Right lobe of liver (tissue), 4 donors: Measurements from ENCODE around the gene BOC.

Experiments
- POLR2A ChIP-seq: fragments of 450-650 bp; IDR thresholded peaks from one replicate; pipeline ENCODE4 v1.6.1; 2017; ENCODE audit warnings: antibody characterized with exemption, mild to moderate bottlenecking
- TF ChIP-seq, protein P1 (sequence below), 4 donors: fragments of 200-600 bp in 3 of 4; fragments of 450-650 bp in 1 of 4; IDR thresholded peaks; one replicate each; pipeline versions ENCODE4 v1.5.1 to v1.8.0; 2016 to 2022; ENCODE audit warnings: antibody characterized with exemption in 4 of 4, mild to moderate bottlenecking in 2 of 4
- donor health status: DM: no; HTN: no; CAD: no.
- donor health status: DM: no; HTN: no; CAD: no.
- donor health status: DM: no; HTN: yes; CAD: no.

DNA sequence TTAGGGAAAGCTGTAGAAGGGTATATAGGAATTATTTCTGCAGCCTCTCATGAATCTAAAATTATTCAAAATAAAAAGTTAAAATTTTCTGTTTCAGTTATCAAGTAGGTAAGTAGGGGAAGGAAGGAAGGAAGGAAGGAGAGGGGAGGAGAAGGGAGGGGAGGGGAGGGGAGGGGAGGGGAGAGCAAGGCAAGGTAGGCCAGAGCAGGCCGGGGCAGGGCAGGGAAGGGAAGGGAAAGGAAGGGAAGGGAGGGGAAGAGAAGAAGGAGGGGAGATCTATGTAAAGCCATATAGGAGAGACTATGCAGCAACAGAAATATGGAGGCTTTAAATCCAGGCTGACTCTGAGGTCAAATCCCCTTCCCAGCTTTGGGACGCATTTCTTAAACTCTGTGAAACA lies 38.3 kb upstream of the BOC start:
- TF ChIP-seq, protein P1, sequence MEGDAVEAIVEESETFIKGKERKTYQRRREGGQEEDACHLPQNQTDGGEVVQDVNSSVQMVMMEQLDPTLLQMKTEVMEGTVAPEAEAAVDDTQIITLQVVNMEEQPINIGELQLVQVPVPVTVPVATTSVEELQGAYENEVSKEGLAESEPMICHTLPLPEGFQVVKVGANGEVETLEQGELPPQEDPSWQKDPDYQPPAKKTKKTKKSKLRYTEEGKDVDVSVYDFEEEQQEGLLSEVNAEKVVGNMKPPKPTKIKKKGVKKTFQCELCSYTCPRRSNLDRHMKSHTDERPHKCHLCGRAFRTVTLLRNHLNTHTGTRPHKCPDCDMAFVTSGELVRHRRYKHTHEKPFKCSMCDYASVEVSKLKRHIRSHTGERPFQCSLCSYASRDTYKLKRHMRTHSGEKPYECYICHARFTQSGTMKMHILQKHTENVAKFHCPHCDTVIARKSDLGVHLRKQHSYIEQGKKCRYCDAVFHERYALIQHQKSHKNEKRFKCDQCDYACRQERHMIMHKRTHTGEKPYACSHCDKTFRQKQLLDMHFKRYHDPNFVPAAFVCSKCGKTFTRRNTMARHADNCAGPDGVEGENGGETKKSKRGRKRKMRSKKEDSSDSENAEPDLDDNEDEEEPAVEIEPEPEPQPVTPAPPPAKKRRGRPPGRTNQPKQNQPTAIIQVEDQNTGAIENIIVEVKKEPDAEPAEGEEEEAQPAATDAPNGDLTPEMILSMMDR (IDR thresholded peaks at IDR 0.05): no peak
- TF ChIP-seq POLR2A: no peak
